Esophagus muscularis mucosa (tissue), 3 donors: ENCODE data around the gene KIF26B.

Experiments used
- EP300 ChIP-seq: sonication (generic); formaldehyde crosslinking; IDR thresholded peaks from one replicate; pipeline ENCODE4 v1.6.1; 2017; ENCODE audit warnings: antibody characterized with exemption
- TF ChIP-seq, protein P1 (sequence below), 3 experiments: fragments of 200-600 bp in 2 of 3; fragments of 450-650 bp in 1 of 3; sonication (generic) in 2 of 3; IDR thresholded peaks; one replicate each; pipeline ENCODE4 v1.5.1; 2017 to 2019; ENCODE audit warnings: antibody characterized with exemption in 3 of 3, mild to moderate bottlenecking in 2 of 3, moderate library complexity in 1 of 3

DNA sequence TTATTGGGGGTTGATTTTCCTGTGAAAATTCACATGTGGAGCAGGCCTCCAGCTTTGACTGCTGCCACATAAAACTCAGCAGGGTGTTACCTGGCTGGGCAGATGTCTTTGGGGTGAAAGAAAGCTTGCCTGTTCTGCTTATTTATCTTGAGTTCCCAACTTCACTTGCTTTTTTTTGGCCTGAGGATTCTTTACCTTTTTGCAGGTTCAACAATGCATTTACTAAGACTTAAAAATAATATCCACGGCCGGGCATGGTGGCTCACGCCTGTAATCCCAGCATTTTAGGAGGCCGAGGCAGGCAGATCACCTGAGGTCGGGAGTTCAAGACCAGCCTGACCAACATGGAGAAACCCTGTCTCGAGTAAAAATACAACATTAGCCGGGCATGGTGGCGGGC is 509.1 kb downstream of the KIF26B start:
- TF ChIP-seq, protein P1, sequence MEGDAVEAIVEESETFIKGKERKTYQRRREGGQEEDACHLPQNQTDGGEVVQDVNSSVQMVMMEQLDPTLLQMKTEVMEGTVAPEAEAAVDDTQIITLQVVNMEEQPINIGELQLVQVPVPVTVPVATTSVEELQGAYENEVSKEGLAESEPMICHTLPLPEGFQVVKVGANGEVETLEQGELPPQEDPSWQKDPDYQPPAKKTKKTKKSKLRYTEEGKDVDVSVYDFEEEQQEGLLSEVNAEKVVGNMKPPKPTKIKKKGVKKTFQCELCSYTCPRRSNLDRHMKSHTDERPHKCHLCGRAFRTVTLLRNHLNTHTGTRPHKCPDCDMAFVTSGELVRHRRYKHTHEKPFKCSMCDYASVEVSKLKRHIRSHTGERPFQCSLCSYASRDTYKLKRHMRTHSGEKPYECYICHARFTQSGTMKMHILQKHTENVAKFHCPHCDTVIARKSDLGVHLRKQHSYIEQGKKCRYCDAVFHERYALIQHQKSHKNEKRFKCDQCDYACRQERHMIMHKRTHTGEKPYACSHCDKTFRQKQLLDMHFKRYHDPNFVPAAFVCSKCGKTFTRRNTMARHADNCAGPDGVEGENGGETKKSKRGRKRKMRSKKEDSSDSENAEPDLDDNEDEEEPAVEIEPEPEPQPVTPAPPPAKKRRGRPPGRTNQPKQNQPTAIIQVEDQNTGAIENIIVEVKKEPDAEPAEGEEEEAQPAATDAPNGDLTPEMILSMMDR (IDR thresholded peaks at IDR 0.05), result no peak
- no peak for TF ChIP-seq EP300
